MM.1S (cell line): ENCODE data around the gene DAND5.

Source experiments
- CTCF ChIP-seq: fragments of 300-600 bp; sonication (generic); IDR thresholded peaks from 2 replicates; pipeline ENCODE4 v1.5.1; 2016; ENCODE audit warnings: antibody characterized with exemption, low read length, mixed read lengths
- EZH2 ChIP-seq: fragments of 300-600 bp; sonication (generic); optimal IDR thresholded peaks from 2 replicates; pipeline ENCODE3; 2017; ENCODE audit warnings: low read depth, mild to moderate bottlenecking, antibody characterized with exemption, low read length, mixed read lengths
- EZH2phosphoT487 ChIP-seq: fragments of 300-600 bp; sonication (generic); IDR thresholded peaks from 2 replicates; pipeline ENCODE4 v1.6.1; 2018; ENCODE audit warnings: antibody characterized with exemption, low read length

DNA sequence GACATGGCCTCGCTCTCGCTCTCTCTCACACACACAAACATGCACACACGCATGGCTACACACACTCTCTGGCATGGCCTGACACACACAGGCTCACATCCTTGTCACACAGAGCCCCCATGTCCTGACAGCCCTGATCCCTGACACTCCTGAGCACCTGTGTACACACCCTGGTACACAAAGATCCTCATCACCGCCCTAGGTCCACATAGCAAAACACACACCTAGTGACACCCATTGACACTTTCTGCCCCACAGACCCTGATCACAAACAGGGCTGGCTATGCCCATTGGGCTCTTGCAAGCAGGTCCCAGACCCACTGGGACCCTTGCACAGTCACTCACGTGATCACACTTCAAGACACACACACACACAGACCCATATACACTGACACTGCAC, 21.9 kb downstream of the DAND5 start:
- TF ChIP-seq CTCF = no peak
- no peak for TF ChIP-seq EZH2
- TF ChIP-seq EZH2phosphoT487 = no peak
